Rectal smooth muscle tissue (tissue), 1 donor: ENCODE data around the gene EN2.
A peak's percentile ranks its signal among the peaks of the same experiment; 100 is the strongest.

Experiments used
- H3K27ac ChIP-seq: one replicate; pipeline ENCODE4 v1.7.0; 2013; ENCODE audit warnings: low read depth, low read length, inconsistent platforms
- H3K27me3 ChIP-seq: one replicate; pipeline ENCODE4 v1.7.0; 2013; ENCODE audit warnings: low read length; ENCODE audit not compliant: control insufficient read depth, insufficient read depth
- H3K36me3 ChIP-seq: one replicate; pipeline ENCODE4 v1.7.0; 2013; ENCODE audit warnings: low read length; ENCODE audit not compliant: control insufficient read depth, insufficient read depth
- H3K4me1 ChIP-seq: one replicate; pipeline ENCODE4 v1.7.0; 2013; ENCODE audit warnings: low read length; ENCODE audit not compliant: control insufficient read depth, insufficient read depth
- H3K4me3 ChIP-seq: one replicate; pipeline ENCODE4 v1.7.0; 2013; ENCODE audit warnings: low read length
- H3K9ac ChIP-seq: one replicate; pipeline ENCODE4 v1.7.0; 2013; ENCODE audit warnings: low read length

Gene EN2

DNA sequence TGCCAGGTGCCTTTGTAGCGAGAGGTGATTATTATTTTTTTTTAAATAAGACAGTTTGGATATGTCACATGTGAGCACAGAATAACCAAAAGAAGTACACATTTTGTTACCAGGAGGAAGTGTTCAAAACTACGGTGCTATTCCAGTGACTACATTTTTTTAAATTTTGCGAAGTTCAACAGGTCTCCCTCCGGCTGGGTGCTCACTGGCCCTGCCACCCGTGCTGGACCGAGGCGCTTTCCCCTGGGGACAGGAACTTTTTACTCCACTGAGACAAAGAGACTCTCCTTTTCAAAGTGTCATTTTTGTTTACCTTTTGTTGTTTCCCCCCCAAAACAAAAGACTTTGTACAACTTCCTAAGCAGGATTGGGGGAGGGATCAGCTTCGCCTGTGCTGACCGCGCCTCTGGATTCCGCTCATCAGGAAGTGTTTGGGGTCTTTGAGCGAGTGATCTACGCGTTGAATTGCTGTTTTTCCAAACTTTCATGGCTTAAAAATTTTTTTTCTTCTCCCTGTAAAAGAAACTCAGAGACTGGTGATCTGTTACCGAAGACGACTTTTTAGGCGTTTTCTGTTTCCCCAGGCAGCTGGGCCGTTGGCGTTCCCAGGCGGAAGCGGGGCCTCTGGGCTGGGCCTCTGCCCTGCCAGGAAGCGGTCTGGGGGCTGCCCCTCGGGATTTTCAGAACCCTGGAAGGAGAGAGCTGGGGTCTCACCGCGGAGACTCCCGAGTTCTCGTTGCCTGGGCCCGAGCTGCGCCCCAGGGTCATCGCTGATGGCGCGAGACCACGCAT is 7.2 kb downstream of the EN2 start:
- H3K27me3 ChIP-seq = peaks cover 78% of the 10 kb centered on the region
- no peaks in the 10 kb centered on the region for H3K36me3 ChIP-seq
- no peak overlapping the region for H3K27ac ChIP-seq
- no peaks in the 10 kb centered on the region for H3K4me1 ChIP-seq
- H3K4me3 ChIP-seq = no peak overlapping the region
- no peak overlapping the region for H3K9ac ChIP-seq

DNA sequence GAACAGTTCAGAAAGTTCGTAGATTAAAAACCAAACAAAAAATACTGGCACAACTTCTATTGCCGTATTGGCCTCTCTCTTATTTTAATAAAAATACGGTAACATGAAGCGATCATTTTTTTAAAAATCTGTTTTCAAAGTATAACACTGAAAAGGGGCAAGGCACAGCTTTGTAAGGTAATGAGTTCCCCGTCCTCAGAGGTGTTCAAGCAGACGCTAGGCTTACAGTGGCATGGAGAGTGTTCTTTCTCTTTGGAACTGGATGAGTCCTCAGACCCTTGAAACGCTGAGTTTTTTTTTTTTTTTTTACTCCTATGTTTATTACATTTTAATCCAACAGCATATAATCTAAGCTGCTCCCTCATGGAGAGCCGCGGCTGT is 7.8 kb downstream of the EN2 start:
- Histone ChIP-seq H3K4me3 (no peak overlapping the region), H3K27ac (no peak overlapping the region), H3K27me3 (peaks cover 78% of the 10 kb centered on the region), H3K36me3 (no peaks in the 10 kb centered on the region), H3K9ac (no peak overlapping the region), H3K4me1 (no peaks in the 10 kb centered on the region)

DNA sequence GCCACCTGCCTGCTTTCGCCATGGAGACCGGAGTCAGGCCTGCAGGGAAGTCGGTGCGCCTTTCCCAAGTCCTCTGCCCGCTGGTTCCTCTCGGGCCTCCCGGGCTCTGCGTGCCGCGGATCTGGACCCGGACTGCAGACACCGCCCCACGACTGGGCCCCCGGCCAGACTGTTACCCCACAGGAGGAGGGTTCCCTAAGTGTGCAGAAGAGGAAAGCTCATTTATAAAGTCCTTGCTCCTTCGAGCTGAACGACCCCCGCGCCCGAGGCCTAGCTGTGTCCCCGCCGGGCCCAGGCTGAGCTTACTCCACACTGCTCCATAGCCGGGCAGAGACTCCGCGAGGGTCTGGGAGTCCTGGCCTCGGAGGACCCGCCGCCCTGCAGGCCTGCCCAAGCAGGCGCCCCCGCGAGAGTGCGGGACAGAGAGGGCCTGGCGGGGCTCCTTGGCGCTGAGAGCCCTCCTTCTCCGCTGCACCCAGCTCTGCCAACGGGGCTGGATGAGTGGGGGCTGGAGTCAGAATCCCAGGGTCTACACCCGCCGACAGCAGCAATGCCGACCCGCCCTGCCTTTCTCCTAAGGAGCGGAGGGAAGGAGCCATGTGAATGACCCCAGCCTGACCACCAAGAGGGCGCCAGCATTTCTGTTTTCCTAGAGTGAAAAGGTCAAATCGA is 8.3 kb downstream of the EN2 start:
- no peaks in the 10 kb centered on the region for H3K36me3 ChIP-seq
- no peak overlapping the region for H3K4me3 ChIP-seq
- peaks cover 78% of the 10 kb centered on the region for H3K27me3 ChIP-seq
- no peaks in the 10 kb centered on the region for H3K4me1 ChIP-seq
- H3K27ac ChIP-seq = no peak overlapping the region
- H3K9ac ChIP-seq = no peak overlapping the region

DNA sequence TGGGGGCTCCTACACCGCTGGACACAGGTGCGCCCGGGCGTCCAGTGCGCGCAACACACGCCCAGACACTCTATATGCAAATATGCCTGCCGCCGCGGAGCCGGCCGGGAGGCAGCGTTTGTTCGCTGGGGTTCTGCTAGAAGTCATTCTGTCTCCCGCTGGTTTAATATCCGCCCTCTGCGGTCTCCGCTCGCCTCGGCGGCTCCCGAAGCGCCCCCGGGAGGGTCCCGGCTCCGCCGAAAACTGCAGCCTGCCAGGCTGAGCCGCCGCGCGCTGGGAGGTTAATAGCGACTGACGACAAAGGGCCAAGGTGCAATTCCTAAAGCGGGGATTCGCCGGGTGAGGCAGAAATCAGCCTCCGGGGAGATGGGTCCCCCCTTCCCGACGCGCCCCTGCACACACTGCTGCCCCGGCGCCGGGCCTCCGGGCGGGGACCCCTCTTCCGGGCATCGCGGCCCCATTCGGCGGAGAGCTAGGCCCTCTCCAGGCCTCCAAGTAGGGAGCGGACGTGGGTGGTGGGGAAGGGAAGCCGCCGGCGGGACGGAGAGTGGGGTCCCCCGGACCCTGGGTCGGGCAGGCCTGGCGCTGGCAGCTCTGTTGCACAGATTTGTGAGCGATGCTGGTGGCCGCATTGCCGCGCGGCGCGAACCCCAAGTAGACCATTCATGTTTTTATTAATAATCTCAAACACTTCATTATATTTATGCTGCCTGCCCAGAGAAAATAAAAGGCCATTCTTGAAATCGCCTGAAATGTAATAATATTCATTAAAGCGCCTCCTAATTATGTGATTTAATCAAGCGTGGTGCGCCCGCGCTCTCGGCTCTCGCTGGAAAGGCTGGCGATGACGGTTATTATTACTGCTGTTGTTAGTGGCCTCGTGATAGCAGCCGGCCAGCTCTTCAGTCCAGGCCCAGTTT is 9.1 kb downstream of the EN2 start:
- H3K36me3 ChIP-seq = no peaks in the 10 kb centered on the region
- peaks cover 76% of the 10 kb centered on the region for H3K27me3 ChIP-seq
- H3K27ac ChIP-seq = no peak overlapping the region
- H3K4me1 ChIP-seq = no peaks in the 10 kb centered on the region
- H3K4me3 ChIP-seq = no peak overlapping the region
- H3K9ac ChIP-seq = no peak overlapping the region

DNA sequence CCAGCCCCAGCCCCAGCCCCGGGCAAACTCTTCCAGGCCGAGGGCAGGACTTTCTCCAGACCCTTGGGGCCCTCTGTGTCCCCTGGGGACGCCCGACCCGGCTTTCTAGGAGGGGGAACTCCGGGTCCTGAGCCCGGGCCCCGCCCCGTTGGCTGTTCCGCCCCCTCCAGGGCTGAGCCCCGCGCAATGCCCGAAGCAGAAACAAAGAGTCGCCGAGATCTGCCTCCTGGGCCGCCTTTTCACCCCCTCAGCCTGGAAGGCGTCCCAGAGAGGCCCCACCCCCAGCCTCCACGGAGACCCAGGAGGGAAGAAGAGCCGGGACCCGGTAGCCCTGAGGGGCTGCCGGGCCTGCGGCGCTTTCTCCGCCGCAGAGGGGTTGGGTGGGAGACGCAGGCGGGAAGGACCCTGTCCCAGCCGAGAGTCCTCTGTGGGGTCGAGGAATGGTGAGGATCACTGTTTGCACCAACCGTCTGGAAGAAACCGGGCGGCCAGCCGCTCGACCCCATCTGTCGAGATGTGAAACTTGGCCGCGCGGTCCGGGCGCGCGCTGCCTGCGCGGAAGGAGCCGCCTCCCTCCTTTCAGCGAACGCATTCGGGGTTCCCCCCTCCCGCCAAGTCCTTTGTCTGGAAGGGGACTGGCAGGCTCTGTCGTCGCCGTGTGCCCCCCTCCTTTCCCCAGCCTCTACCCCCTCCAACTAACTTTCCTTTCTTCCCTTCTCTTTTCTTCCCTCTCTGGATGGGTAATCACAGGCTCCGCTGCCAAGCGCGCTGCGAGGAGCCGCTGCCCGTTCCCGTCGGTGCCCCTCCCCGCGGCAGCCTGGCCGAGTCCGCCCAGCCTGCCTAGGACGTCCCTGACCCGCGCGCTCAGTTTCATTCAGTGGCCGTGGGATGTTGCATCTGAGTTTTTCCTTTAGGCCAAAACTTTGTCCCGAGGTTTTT is 10.2 kb downstream of the EN2 start:
- H3K36me3 ChIP-seq = no peaks in the 10 kb centered on the region
- no peak overlapping the region for H3K27ac ChIP-seq
- H3K9ac ChIP-seq = no peak overlapping the region
- H3K27me3 ChIP-seq = peaks cover 77% of the 10 kb centered on the region
- peak overlapping the region; percentile 32 for H3K4me3 ChIP-seq
- H3K4me1 ChIP-seq = no peaks in the 10 kb centered on the region

DNA sequence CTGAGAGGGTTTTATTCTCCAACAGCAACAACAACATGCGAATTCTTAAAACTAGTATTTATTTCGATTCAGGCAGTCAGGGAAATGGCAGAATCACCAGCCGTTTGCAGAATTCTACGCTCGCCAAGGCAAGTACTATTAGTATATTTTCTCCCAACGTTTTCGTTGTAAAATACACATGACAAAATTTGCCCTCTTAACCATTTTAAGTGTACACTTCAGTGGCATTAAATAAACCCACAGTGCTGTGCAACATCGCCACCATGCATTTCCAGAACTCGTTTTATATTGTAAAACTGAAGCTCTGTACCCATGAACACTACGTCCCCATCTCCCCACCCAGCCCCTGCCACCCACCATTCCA is 10.8 kb downstream of the EN2 start:
- Histone ChIP-seq H3K36me3 (no peaks in the 10 kb centered on the region), H3K4me1 (no peaks in the 10 kb centered on the region), H3K27me3 (peaks cover 72% of the 10 kb centered on the region), H3K4me3 (no peak overlapping the region), H3K9ac (no peak overlapping the region), H3K27ac (no peak overlapping the region)

DNA sequence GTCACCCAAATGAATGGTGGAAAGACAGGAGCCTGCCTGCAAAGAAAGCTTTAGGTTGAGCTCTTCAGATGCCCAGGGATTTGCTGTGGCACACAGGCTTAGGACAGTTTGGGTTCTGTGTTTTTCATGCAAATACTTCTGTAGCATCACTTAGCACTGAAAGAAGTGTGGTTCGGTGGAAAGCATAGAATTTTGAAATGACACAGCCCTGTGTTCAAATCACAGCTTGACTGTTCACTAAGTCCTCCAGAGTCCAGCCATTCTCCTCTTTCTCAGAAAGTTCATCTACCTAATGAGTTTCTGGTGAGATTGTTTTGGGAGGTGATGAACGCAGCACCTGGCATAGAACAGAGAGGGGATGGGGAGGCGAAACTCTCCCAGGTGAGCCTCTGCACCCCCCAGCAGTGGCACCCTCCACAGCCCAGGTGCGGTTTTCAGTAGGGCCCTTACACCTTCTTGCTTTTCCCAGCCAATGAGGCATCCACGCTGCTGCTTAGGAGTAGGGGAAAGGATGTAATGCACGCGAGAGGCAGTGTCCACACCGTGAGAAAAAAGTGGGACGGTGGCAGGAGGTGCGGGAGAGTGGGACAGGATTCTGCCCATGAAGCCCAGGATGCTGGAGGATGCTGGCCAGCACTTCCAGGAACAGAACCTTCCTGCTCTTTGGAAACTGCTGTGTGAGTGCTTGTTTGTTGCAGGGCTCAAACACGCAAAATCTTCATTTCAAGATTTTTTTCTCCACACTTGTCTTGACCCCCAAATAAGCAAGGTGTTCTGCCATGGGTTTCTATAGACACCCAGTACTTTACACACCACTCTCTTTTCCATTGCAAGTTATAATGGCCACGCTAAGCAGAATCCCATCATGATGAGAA is 11.6 kb downstream of the EN2 start:
- Histone ChIP-seq H3K4me3 (no peak overlapping the region), H3K9ac (no peak overlapping the region), H3K36me3 (no peaks in the 10 kb centered on the region), H3K27ac (no peak overlapping the region), H3K4me1 (no peaks in the 10 kb centered on the region), H3K27me3 (peaks cover 72% of the 10 kb centered on the region)

DNA sequence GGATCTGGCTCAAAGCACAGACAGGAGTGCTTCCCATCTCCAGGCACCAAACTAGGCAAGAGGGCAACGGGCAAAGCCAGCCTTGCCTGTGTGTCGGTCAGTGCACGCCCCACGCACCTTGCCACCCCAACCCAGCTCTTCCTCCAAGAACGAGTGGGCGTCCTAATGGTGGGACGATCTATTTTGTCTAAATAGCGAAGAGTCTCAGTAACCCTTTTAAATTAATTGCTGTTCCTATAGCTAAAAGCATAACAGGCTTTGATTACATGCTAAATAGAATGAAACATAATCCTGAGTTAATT is 12.2 kb downstream of the EN2 start:
- no peaks in the 10 kb centered on the region for H3K36me3 ChIP-seq
- no peaks in the 10 kb centered on the region for H3K4me1 ChIP-seq
- H3K4me3 ChIP-seq = no peak overlapping the region
- H3K27ac ChIP-seq = no peak overlapping the region
- peaks cover 72% of the 10 kb centered on the region for H3K27me3 ChIP-seq
- H3K9ac ChIP-seq = no peak overlapping the region

DNA sequence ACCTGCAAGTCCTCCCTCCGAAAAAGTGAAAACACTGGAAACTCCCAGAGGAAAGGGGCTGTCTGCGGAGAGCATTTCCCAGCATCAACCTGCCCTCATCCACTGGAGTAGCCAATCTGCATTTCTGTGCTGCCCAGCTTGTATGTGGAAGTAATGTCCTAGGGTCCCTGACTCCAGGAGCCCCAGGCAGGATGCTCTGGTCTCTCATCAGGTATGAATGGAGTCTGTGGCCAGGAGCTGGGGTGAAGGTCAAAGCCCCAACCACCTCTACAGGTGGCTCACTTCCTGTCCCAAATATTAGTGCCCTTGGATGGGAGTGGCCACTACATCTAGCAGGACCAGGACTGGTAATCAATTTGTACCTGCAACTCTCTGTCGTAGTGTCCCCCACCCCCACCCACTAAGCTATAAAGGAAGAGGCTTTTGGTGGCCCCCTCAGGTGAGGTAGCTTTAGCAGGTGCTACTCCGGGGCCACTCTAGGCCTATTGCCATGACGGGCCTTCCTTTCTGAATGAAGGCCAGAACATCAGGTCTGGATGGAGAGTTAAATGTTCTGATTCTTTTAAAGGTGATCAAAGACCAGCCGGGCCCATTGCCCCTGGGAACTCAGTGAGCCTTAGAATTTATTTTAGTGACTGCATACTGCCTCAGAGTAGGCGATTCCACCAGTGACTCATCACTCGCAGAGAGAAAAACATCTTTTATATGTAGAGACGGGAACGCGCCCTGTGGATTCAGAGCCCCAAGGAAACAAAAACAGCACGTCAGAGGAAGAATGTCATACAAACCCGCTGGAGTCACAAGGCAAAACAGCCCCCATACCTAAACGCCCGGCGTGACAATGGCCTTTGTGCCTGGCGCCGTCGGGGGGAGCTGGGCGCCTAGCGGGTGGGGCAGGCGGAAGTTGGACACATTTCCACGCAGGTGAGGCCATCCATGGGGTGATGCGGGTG is 13.0 kb downstream of the EN2 start:
- Histone ChIP-seq H3K36me3 (no peaks in the 10 kb centered on the region), H3K27ac (no peak overlapping the region), H3K4me3 (no peak overlapping the region), H3K9ac (no peak overlapping the region), H3K4me1 (no peaks in the 10 kb centered on the region), H3K27me3 (peaks cover 67% of the 10 kb centered on the region)

DNA sequence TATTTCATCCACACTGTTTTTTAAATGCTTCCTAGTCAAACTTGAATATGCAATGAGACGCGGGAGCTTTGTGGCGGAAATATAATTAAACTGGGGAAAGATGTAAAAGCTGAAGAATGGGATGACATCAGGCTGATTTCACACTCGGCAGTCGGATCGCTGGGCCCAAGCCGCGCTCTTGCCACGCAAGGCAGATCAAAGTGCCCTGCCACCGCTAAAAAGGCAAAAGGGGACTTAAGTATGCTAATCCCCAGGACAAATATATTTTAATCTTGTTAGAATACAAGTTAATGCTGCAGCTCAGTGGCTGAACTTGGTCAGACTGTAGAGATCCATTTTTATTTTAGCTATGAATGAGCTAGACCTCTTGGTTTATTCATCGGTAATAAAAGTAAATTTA is 13.8 kb downstream of the EN2 start:
- H3K27ac ChIP-seq = no peak overlapping the region
- H3K36me3 ChIP-seq = no peaks in the 10 kb centered on the region
- H3K27me3 ChIP-seq = peaks cover 59% of the 10 kb centered on the region
- no peak overlapping the region for H3K4me3 ChIP-seq
- H3K9ac ChIP-seq = no peak overlapping the region
- no peaks in the 10 kb centered on the region for H3K4me1 ChIP-seq
